CD4-positive, alpha-beta T cell treated with Interleukin-2 at 100 ng/mL for 4 hours (primary cell): ENCODE data around the gene PTGR2.
"Not testable (repeated sequence)": the region's sequence is repeated elsewhere in the genome, so short reads cannot be mapped to it uniquely, and the experiment has no call there.

Source experiments
- DNase-seq: peaks from one replicate; pipeline ENCODE4 v3.0.0-alpha.2; 2020; ENCODE audit warnings: low spot score

The PTGR2 gene

DNA sequence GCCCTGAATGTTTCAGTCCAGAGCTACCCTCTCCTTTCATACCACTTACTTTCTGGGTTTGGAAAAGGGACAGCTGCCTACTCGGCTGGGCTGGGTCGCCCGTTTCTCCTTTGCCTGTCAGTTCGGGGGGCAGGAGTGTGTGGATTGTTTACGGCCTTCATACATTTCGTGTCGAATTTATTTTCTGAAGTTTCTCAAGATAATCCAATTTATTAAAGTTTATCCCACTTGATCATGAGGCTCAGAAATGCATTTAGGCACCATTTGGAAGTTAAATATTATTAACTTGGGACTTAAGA lies 35.6 kb downstream of the PTGR2 start:
- DNase-seq = no peak

DNA sequence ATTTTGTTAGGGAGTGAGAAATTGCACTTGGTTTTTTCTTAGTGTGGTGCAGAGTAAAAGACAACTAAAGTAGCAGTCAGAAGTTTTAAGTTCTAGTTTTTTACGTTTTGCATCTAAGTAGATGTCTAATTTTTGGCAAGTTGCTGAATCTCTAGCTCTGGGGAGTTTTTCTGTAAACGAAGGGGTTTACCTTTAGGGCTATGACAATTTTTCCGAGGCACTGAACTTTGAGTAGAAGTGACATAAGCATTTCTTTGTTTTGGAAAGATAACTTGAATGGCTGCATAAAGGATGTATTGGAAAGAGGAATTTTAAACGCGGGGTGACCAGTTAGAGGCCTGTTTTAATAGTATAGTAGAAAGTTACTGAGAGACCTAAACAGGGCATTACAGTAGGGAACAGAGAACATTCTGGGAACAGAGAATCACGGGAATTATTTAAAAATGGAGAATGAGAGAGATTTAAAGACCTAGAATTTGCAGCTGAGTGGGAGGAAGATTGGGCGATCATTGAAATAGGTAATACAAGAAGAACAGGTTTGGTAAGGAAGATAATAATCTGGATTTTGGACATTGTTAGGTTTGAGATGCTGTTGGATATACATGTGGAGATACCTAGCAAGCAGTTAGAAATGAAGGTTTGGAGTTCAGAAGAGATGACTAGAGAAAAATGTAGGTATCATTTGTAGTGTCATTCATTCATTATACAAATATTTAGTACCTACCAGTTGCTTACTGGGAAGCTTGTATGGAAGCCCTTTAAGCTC lies 36.2 kb downstream of the PTGR2 start:
- peak; percentile 16 for DNase-seq

DNA sequence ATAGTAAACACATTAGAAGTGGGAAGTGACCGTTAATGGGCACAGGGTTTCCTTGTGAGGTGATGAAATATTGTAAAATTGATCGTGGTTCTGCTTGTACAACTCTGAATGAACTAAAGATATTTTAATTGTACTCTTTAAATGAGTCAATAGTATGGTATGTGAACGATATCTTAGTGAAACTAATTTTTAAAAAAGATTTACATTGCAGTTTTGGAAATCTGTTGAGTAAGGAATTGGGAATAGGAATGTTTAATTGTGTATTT lies 36.8 kb downstream of the PTGR2 start:
- no peak for DNase-seq

DNA sequence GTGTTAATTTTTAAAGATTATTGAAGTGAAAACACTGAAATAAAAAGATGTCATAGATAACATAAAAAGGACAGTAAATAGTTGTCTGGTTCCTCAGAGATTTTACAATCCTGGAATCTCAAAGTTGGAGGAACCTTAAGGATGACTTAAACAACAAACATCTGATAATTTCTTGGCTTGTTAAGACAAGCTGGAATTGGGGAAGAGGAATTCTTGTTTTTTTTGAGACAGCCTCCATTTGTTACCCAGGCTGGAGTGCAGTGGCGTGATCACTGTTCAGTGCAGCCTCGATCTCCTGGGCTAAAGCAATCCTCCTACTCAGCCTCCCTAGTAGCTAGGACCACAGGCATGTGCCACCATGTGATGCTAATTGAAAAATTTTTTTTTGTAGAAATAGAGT lies 37.3 kb downstream of the PTGR2 start:
- DNase-seq = no peak

DNA sequence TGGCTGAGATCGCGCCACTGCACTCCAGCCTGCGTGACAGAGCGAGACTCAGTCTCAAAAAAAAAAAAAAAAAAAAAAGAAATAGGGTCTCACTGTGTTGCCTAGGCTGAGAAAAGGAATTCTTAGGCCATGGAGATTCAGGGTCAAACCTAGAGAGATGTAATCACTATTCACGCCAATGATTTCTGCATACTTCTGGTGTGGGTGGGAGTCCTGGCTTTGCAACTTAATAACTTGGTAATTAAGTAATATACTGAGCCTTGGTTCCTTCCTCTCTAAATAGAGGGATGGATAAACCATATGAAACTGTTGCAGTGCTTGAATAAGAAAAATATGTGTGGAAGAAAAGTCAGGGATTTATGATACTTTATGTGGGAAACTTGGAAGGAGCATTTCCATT lies 37.7 kb downstream of the PTGR2 start:
- DNase-seq = no peak

DNA sequence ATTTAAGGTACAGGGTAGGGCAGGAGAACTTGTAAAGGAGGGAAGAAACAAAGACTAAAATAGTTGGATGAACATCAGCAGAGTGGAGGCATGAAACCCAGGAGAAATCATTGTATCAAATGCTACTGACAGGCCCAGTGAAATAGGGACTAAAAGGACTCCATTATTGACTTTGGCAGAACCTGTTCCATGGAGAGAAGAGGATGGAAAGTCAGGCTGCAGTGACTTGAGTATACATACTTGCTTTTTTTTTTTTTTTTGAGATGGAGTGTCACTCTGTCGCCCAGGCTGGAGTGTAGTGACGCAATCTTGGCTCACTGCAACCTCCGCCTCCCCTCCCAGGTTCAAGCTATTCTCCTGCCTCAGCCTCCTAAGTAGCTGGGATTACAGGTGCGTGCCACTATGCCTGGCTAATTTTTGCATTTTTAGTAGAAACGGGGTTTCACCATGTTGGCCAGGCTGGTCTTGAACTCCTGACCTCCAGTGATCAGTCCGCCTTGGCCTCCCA lies 42.6 kb downstream of the PTGR2 start:
- DNase-seq = not testable (repeated sequence)

DNA sequence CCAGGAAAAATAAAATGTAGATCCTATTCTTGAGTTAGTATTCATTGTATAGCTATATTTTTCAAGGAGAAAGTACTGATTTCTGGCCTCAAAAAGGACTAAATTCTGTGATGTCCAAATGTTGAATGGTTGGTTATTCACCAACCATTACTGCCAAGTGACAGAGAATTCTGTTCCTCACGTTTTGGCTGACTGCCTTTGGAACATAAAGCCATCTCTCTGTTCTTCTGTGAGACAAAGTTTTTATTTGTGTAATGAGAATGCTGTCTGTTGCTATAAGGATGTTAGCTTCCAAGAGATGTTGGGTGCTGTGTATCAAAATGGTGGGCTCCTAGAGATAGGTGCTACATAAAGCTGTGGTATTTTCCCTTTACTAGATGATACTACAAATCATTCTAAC lies 44.3 kb downstream of the PTGR2 start:
- DNase-seq = no peak

DNA sequence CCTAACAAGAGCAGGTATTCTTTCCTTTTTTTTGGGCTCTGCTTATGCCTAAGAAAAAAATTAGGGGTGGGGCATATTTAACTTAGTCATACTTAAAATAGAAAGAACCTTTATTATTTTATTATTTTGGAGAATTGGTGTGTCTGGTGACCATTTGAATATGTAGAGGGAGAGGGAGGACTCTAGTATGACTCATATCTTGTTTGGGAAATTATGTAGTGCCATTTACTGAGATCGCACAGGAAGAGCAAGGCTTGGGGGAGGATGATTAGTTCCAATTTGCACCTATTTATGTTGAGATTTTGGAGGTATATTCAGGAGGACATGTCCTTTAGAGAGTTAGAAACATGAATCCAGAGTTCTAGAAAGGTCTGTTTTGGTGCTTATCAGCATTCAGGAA lies 44.9 kb downstream of the PTGR2 start:
- DNase-seq = no peak

DNA sequence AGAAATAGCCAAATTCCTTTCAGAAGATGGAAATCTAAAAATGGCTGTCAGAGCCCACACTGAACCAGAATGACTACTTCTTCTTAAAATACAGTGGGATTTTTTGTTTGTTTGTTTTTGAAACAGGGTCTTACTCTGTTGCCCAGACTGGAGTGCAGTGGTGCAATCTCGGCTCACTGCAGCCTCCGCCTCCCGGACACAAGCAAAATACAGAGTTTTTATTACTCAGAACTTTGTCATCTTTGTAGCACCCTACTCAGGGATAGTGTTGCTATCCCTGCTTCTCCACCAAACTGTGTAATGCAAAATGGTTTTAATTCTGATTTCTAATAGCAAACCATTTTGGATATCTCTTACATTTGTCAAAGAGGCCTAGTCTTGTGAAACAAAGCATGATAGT lies 51.4 kb downstream of the PTGR2 start:
- DNase-seq = no peak

DNA sequence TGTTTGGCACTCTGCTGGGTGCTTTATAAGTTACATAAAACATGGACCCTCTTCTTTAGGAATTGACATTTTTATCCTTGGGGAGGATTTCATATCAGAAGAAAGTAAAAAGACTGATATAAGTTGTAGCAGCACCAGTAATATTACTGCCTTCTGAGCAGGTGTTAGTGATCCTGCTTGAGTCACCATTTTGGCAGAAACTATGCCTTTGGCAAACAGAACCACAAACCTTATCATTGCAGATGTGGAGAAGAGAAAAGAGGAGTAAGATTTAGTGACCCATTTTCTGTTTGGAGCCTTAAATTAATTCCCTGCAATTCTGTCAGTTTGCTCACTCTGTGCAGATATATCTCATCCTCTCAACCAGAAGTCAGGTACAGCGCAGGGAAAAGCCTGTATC lies 58.0 kb downstream of the PTGR2 start:
- no peak for DNase-seq

DNA sequence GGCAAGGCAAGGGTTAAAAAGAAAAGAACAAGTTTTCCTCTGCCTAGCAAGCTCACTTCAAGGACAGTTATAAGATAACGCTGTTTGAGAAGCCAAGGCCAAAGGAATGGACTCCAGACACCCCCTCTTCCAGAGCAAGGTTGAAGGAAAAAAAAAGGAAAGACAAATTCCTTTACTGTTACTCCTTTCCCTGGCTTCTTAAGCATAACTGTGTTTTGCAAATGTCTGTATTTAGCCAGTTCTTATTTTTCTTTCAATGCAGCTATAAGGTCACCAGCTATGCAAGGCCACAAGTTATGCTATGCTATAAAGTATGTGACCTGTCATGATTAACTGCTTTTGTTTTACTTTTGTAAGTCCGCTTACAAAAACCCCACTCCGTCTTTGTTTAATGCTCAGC lies 61.6 kb downstream of the PTGR2 start:
- no peak for DNase-seq

DNA sequence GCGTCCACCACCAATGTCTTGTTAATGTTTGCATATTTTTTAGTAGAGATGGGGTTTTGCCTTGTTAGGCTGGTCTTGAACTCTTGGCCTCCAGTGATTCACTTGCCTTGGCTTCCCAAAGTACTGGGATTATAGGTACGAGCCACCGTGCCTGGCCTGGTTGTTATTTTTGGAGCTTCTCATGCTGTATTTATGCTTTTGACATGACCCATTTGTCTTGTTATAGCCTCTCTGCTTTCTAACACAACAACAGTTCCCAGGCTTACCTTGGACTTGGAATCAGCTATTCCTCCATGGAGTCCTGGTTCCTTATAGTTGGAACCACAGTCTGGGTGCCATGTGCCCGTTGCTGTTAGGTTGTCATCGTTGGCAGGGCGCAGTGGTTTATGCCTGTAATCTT lies 64.7 kb downstream of the PTGR2 start:
- DNase-seq = no peak

DNA sequence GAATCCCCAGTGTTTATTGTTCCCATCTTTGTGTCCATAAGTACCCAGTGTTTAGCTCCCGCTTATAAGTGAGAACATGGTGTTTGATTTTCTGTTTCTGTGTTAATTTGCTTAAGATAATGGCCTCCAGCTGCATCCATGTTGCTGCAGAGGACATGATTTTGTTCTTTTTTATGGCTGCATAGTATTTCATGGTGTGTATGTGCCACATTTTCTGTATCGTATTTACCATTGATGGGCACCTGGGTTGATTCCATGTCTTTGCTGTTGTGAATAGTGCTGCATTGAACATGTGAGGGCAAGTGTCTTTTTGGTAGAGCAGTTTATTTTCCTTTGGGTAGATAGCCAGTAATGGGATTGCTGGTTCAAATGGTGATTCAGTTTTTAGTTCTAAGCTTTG lies 67.8 kb downstream of the PTGR2 start:
- not testable (repeated sequence) for DNase-seq

DNA sequence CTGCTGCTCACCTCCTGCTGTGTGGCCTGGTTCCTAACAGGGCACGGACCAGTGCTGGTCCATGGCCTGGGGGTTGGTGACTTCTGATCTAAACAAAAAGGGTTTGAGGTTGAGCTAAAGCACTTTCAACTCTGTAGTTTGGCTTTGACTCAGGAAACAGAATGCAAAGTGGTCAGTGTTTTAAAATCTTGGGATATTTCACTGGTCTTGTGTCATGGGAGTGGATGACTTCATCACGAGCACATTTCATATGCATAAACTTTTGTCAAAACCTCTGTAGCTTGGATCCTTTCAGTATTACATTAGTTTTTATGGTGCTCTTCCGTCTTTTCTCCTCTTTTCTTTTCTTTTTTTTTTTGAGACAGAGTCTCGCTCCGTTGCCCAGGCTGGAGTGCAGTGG lies 72.7 kb downstream of the PTGR2 start:
- no peak for DNase-seq
